Smooth muscle cell (in vitro differentiated cells): ENCODE results near the gene SYNGR4. TPM values are rescaled to one million over a fixed set of nuclear protein-coding genes. Genes with fewer than 3 reads are reported as not detected.
A peak's percentile ranks its signal among the peaks of the same experiment; 100 is the strongest.

Experiments used
- DNase-seq: peaks from one replicate; lab custom pipeline; 2025; ENCODE audit not compliant: unreplicated experiment; lab: John Stamatoyannopoulos, UW
- H2AFZ ChIP-seq: fragments of 200-600 bp; sonication (generic); 2 replicates; pipeline ENCODE4 v1.6.0; 2016; ENCODE audit warnings: antibody characterized with exemption, low read depth, mild to moderate bottlenecking
- H3F3A ChIP-seq: fragments of 200-600 bp; sonication (generic); 2 replicates; pipeline ENCODE4 v1.6.0; 2017; ENCODE audit warnings: antibody characterized with exemption, low read depth
- H3K27ac ChIP-seq: fragments of 200-600 bp; sonication (generic); 2 replicates; pipeline ENCODE4 v1.5.1; 2016; ENCODE audit warnings: low read depth, mild to moderate bottlenecking
- H3K27me3 ChIP-seq: fragments of 200-600 bp; sonication (generic); 2 replicates; pipeline ENCODE4 v1.6.1; 2016; ENCODE audit warnings: low read depth, mild to moderate bottlenecking
- H3K36me3 ChIP-seq: fragments of 200-600 bp; sonication (generic); 2 replicates; pipeline ENCODE4 v1.5.1; 2016; ENCODE audit warnings: low read depth
- H3K4me1 ChIP-seq: fragments of 200-600 bp; sonication (generic); 2 replicates; pipeline ENCODE4 v1.5.1; 2016; ENCODE audit warnings: low read depth
- H3K4me2 ChIP-seq: fragments of 200-600 bp; sonication (generic); 2 replicates; pipeline ENCODE4 v1.6.0; 2016; ENCODE audit warnings: mild to moderate bottlenecking
- H3K4me3 ChIP-seq: fragments of 200-600 bp; sonication (generic); 2 replicates; pipeline ENCODE4 v1.5.1; 2016; ENCODE audit warnings: mild to moderate bottlenecking
- H3K79me2 ChIP-seq: fragments of 200-600 bp; sonication (generic); 2 replicates; pipeline ENCODE4 v1.6.0; 2016; ENCODE audit warnings: low read depth, mild to moderate bottlenecking
- H3K9ac ChIP-seq: fragments of 200-600 bp; sonication (generic); 2 replicates; pipeline ENCODE4 v1.6.0; 2016; ENCODE audit warnings: low read depth
- H3K9me3 ChIP-seq: fragments of 200-600 bp; sonication (generic); replicated peaks from 2 replicates; pipeline ENCODE4 v1.5.1; 2016; ENCODE audit warnings: low read depth
- H4K20me1 ChIP-seq: fragments of 200-600 bp; sonication (generic); 2 replicates; pipeline ENCODE4 v1.6.0; 2016; ENCODE audit warnings: low read depth
- CTCF ChIP-seq: fragments of 200-600 bp; sonication (generic); IDR thresholded peaks from 2 replicates; pipeline ENCODE4 v1.5.1; 2017; ENCODE audit warnings: borderline replicate concordance, mild to moderate bottlenecking, antibody characterized with exemption; ENCODE audit not compliant: insufficient read depth, poor library complexity, severe bottlenecking
- WGBS: methylation state at CpG from one replicate; pipeline ENCODE4 v1.1.7; 2016; ENCODE audit warnings: low lambda C conversion rate; 5-methylcytosine and 5-hydroxymethylcytosine counted together
- polyA plus RNA-seq: library from polyadenylated mRNA; unstranded; fragments of >200 nt; fragmentation: Nextera tagmentation; extraction: Ambion mirVana; gene quantifications from 2 replicates; pipeline ENCODE4 v1.2.1, GENCODE V29; 2016
- total RNA-seq: library from RNA; depleted of rRNA; stranded (reverse); fragments of >200 nt; gene quantifications from 2 replicates; pipeline ENCODE4 v1.2.3, GENCODE V29; 2014

SYNGR4 gene
- total and polyA plus RNA-seq, 2 experiments from 2014 or later = not detected

DNA sequence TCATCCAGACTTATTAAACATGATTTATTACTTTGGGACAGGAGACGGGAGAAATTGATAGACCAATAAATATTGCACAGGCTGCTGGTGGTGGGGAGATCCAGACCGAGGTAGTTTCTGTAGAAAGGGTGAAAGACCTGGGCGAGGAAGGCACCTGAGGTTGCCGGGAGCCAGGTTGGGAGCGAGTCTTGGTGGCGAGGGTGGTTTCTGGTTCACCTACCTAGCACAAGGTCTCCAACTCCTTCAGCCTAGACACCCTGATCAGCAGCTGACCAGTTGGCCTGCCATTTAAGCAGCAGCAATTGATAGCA lies 31.9 kb upstream of the SYNGR4 start:
- no peak overlapping the region for H3K9ac ChIP-seq
- H3K9me3 ChIP-seq = no peaks in the 10 kb centered on the region
- peaks cover 8% of the 10 kb centered on the region for H4K20me1 ChIP-seq
- H3K27me3 ChIP-seq = no peaks in the 10 kb centered on the region
- H3K4me2 ChIP-seq = peak overlapping the region; percentile 83
- WGBS = 64% methylated on average over 6 of the region's 6 CpGs
- peaks cover 19% of the 10 kb centered on the region for H3F3A ChIP-seq
- no peaks in the 10 kb centered on the region for H3K4me1 ChIP-seq
- H3K27ac ChIP-seq = no peak overlapping the region
- H3K79me2 ChIP-seq = no peaks in the 10 kb centered on the region
- no peak overlapping the region for H2AFZ ChIP-seq
- H3K36me3 ChIP-seq = no peaks in the 10 kb centered on the region
- H3K4me3 ChIP-seq = peak overlapping the region; percentile 59
- DNase-seq = no peak
- TF ChIP-seq CTCF = no peak

- peak overlapping the region; percentile 59 for H3K4me3 ChIP-seq
- H3K27me3 ChIP-seq = no peaks in the 10 kb centered on the region
- H3K4me2 ChIP-seq = peak overlapping the region; percentile 83
- no peaks in the 10 kb centered on the region for H3K4me1 ChIP-seq
- H3F3A ChIP-seq = peaks cover 19% of the 10 kb centered on the region
- TF ChIP-seq CTCF = no peak
- H2AFZ ChIP-seq = no peak overlapping the region
- no peaks in the 10 kb centered on the region for H3K9me3 ChIP-seq
- no peak overlapping the region for H3K9ac ChIP-seq
- H4K20me1 ChIP-seq = peaks cover 8% of the 10 kb centered on the region
- peak overlapping the region; percentile 3 for H3K27ac ChIP-seq
- 10% methylated on average over 25 of the region's 25 CpGs for WGBS
- H3K79me2 ChIP-seq = no peaks in the 10 kb centered on the region
- peak; percentile 52 for DNase-seq
- no peaks in the 10 kb centered on the region for H3K36me3 ChIP-seq
These were observed 31.3 kb upstream of the SYNGR4 start for GRCh38 chr19:48332662-48333466.

DNA sequence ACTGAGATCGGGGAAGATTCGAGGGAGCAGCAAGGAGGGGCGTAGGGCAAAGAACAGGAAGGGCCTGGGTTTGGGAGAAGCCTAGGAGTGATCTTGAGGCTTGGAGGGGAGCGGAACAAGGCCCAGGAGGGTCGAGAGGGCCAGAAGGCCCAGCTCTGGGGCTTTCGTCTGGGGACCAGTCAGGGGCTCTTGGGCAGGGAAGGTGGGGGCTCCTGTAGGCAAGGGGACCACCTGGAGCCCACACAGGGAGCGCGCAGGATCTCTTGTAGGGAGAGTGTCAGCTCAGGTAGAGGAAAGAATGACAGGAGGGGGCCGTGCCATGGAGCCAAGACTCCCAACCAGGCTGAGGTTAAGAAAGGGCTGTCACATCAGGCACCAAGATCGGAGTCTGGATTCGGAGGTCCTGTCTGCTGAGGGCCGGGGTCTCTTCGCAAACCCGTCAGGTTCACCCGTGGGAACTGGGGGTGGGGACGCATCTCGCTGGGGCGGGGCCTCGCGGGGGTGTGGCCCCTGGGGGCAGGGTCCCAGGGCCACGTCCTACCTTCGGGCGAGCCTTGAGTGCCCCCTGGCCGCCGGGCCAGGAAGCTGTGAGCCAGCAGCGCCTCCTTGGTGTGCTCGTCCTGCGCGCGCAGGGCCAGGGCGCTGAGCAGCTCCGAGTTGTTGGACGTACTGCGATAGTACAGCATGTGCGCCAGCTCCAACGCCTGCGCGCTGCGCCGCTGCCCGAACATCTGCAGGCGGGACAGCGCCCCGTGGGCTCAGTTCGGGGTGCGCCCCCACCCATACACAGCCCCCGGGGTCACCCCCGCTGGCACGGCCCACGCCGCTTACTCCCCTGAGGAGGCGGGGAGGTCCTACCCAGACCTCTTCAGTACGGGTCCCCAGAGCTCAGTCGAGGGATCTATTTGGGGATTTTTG lies 30.4 kb upstream of the SYNGR4 start:
- H3K79me2 ChIP-seq = no peaks in the 10 kb centered on the region
- H3K4me3 ChIP-seq = peak overlapping the region; percentile 59
- peak; percentile 72 for DNase-seq
- WGBS = 12% methylated on average over 29 of the region's 54 CpGs
- no peaks in the 10 kb centered on the region for H3K36me3 ChIP-seq
- peak overlapping the region; percentile 91 for H2AFZ ChIP-seq
- H3K9ac ChIP-seq = no peak overlapping the region
- H3K9me3 ChIP-seq = no peaks in the 10 kb centered on the region
- peak; percentile 78 for TF ChIP-seq CTCF
- no peaks in the 10 kb centered on the region for H3K4me1 ChIP-seq
- peaks cover 7% of the 10 kb centered on the region for H4K20me1 ChIP-seq
- peak overlapping the region; percentile 3 for H3K27ac ChIP-seq
- no peaks in the 10 kb centered on the region for H3K27me3 ChIP-seq
- H3K4me2 ChIP-seq = peak overlapping the region; percentile 83
- peaks cover 19% of the 10 kb centered on the region for H3F3A ChIP-seq
